GM19193 (cell line): ENCODE results near the gene FIGN.

Experiments used
- POLR2A ChIP-seq: IDR thresholded peaks from 4 replicates; pipeline ENCODE4 v1.6.1; 2011; ENCODE audit not compliant: insufficient read depth, insufficient read length; ENCODE audit errors: extremely low read depth

The FIGN gene

GRCh38 chr2:163753726-163754125, 17.9 kb upstream of the FIGN start:
- TF ChIP-seq POLR2A: no peak

- TF ChIP-seq POLR2A: no peak
These were observed 16.5 kb upstream of the FIGN start for GRCh38 chr2:163752267-163752666.

GRCh38 chr2:163751696-163752095, 15.9 kb upstream of the FIGN start:
- TF ChIP-seq POLR2A: no peak

GRCh38 chr2:163748420-163748819, 12.6 kb upstream of the FIGN start:
- TF ChIP-seq POLR2A: no peak

GRCh38 chr2:163741435-163741834, 5.6 kb upstream of the FIGN start:
- TF ChIP-seq POLR2A: no peak

- TF ChIP-seq POLR2A: no peak
These were observed 1.8 kb upstream of the FIGN start for GRCh38 chr2:163737563-163737962.

GRCh38 chr2:163737190-163737439, 1.3 kb upstream of the FIGN start:
- TF ChIP-seq POLR2A: no peak

GRCh38 chr2:163736433-163737189, 803 bp upstream of the FIGN start:
- TF ChIP-seq POLR2A: no peak

- TF ChIP-seq POLR2A: no peak
These were observed 725 bp downstream of the FIGN start for GRCh38 chr2:163734881-163735684.

GRCh38 chr2:163734401-163734800, 1.4 kb downstream of the FIGN start:
- TF ChIP-seq POLR2A: no peak

- no peak for TF ChIP-seq POLR2A
These were observed 1.9 kb downstream of the FIGN start for GRCh38 chr2:163733956-163734355.

- no peak for TF ChIP-seq POLR2A
These were observed 2.4 kb downstream of the FIGN start for GRCh38 chr2:163733301-163733938.

- no peak for TF ChIP-seq POLR2A
These were observed 3.1 kb downstream of the FIGN start for GRCh38 chr2:163732727-163733126.

GRCh38 chr2:163731735-163732134, 4.1 kb downstream of the FIGN start:
- TF ChIP-seq POLR2A: no peak

GRCh38 chr2:163730556-163730955, 5.3 kb downstream of the FIGN start:
- no peak for TF ChIP-seq POLR2A
